GM12801 (cell line): ENCODE data around the gene LURAP1L.

ENCODE experiments used
- CTCF ChIP-seq: IDR thresholded peaks from one replicate; pipeline ENCODE4 v1.5.1; 2011; ENCODE audit warnings: control low read depth; ENCODE audit not compliant: insufficient read length; ENCODE audit errors: extremely low read depth

The LURAP1L gene

GRCh38 chr9:12776513-12777055, 1.8 kb downstream of the LURAP1L start:
- TF ChIP-seq CTCF = no peak

- TF ChIP-seq CTCF = no peak
These were observed 2.6 kb downstream of the LURAP1L start for GRCh38 chr9:12777121-12778022.

GRCh38 chr9:12778389-12778788, 3.6 kb downstream of the LURAP1L start:
- TF ChIP-seq CTCF = no peak

GRCh38 chr9:12781226-12781733, 6.5 kb downstream of the LURAP1L start:
- no peak for TF ChIP-seq CTCF

- TF ChIP-seq CTCF = no peak
These were observed 9.1 kb downstream of the LURAP1L start for GRCh38 chr9:12783767-12784460.

GRCh38 chr9:12784461-12785259, 9.8 kb downstream of the LURAP1L start:
- no peak for TF ChIP-seq CTCF
